IMR-90 (cell line): ENCODE results near the gene MAP6. TPM values are rescaled to one million over a fixed set of nuclear protein-coding genes. Genes with fewer than 3 reads are reported as not detected.

Experiments
- ATAC-seq: fragments of 200-7000 bp; cut with Tn5 transposase; 2 replicates; pipeline ENCODE4 v1.9.1; 2020; ENCODE audit warnings: low read depth, mild to moderate bottlenecking, moderate library complexity
- BruUV-seq: library from RNA; stranded (reverse); fragments of 400-500 nt; replicated peaks from 2 replicates; lab custom pipeline; 2021; lab: Mats Ljungman, UMichigan
- CTCF ChIA-PET: fragments of 300-600 bp; formaldehyde crosslinking; extraction: SDS; loops from one replicate; lab custom pipeline; 2021; ENCODE audit warnings: antibody characterized with exemption; lab: Yijun Ruan, JAX
- POLR2A ChIA-PET: fragments of 300-600 bp; sonication (Branson Sonifier 250); formaldehyde crosslinking; loops from one replicate; lab custom pipeline; 2022; ENCODE audit warnings: antibody characterized with exemption; ENCODE audit not compliant: unreplicated experiment; lab: Charles Lee
- DNase-seq: peaks from one replicate; pipeline ENCODE4 v3.0.0; 2013
- H2AFZ ChIP-seq: replicated peaks from 2 replicates; pipeline ENCODE3; 2013; ENCODE audit warnings: low read length, mild to moderate bottlenecking; ENCODE audit not compliant: poor library complexity
- H2AK5ac ChIP-seq: 2 replicates; pipeline ENCODE4 v1.6.1; 2013; ENCODE audit warnings: low read depth, low read length, inconsistent platforms
- H2AK9ac ChIP-seq: replicated peaks from 2 replicates; pipeline ENCODE3; 2013; ENCODE audit warnings: mild to moderate bottlenecking, low read depth, low read length, moderate library complexity; ENCODE audit not compliant: poor library complexity
- H2BK120ac ChIP-seq: 2 replicates; pipeline ENCODE4 v1.6.1; 2013; ENCODE audit warnings: low read depth, low read length, inconsistent platforms
- H2BK15ac ChIP-seq: 3 replicates; pipeline ENCODE4 v1.6.1; 2013; ENCODE audit warnings: low read depth, low read length, inconsistent platforms
- H2BK20ac ChIP-seq: 2 replicates; pipeline ENCODE4 v1.6.1; 2013; ENCODE audit warnings: low read depth, mild to moderate bottlenecking, inconsistent platforms, low read length, moderate library complexity
- H2BK5ac ChIP-seq: 2 replicates; pipeline ENCODE4 v1.6.1; 2013; ENCODE audit warnings: mild to moderate bottlenecking, low read depth, low read length, inconsistent platforms; ENCODE audit not compliant: poor library complexity, severe bottlenecking
- H3K14ac ChIP-seq: replicated peaks from 2 replicates; pipeline ENCODE4 v1.6.1; 2013; ENCODE audit warnings: low read depth, low read length, inconsistent platforms
- H3K18ac ChIP-seq: 2 replicates; pipeline ENCODE4 v1.6.1; 2013; ENCODE audit warnings: low read depth, low read length, control low read depth
- H3K23ac ChIP-seq: 2 replicates; pipeline ENCODE4 v1.6.1; 2013; ENCODE audit warnings: low read depth, low read length, inconsistent platforms
- H3K27ac ChIP-seq: 2 replicates; pipeline ENCODE4 v1.5.1; 2013; ENCODE audit warnings: mild to moderate bottlenecking, control low read depth, low read length; ENCODE audit not compliant: insufficient read depth
- H3K27me3 ChIP-seq: 2 replicates; pipeline ENCODE4 v1.6.1; 2013; ENCODE audit warnings: low read length; ENCODE audit not compliant: control insufficient read depth, insufficient read depth
- H3K36me3 ChIP-seq: 2 replicates; pipeline ENCODE4 v1.6.1; 2013; ENCODE audit warnings: low read length, mixed read lengths; ENCODE audit not compliant: control insufficient read depth, insufficient read depth
- H3K4ac ChIP-seq: 2 replicates; pipeline ENCODE4 v1.6.1; 2013; ENCODE audit warnings: low read depth, low read length, inconsistent platforms
- H3K4me1 ChIP-seq: 2 replicates; pipeline ENCODE4 v1.6.1; 2013; ENCODE audit warnings: low read length, mixed read lengths; ENCODE audit not compliant: control insufficient read depth, insufficient read depth
- H3K4me2 ChIP-seq: 2 replicates; pipeline ENCODE4 v1.6.1; 2013; ENCODE audit warnings: low read depth, mild to moderate bottlenecking, control low read depth, low read length, moderate library complexity
- H3K4me3 ChIP-seq: 2 replicates; pipeline ENCODE4 v1.5.1; 2013; ENCODE audit warnings: low read depth, mild to moderate bottlenecking, control low read depth, low read length, moderate library complexity; ENCODE audit not compliant: insufficient read depth
- H3K56ac ChIP-seq: 2 replicates; pipeline ENCODE4 v1.6.1; 2013; ENCODE audit warnings: low read length, inconsistent platforms; ENCODE audit not compliant: insufficient read depth; ENCODE audit errors: extremely low read depth
- H3K79me1 ChIP-seq, 2 experiments: 2 replicates each; pipeline ENCODE4 v1.6.1; 2013; ENCODE audit warnings: low read length in 2 of 2, inconsistent platforms in 1 of 2, low read depth in 1 of 2
- H3K9ac ChIP-seq: 2 replicates; pipeline ENCODE4 v1.6.1; 2013; ENCODE audit warnings: low read depth, low read length, control low read depth
- H3K9me1 ChIP-seq: 2 replicates; pipeline ENCODE4 v1.6.1; 2013; ENCODE audit warnings: low read length, inconsistent platforms; ENCODE audit not compliant: insufficient read depth
- H3K9me3 ChIP-seq: 2 replicates; pipeline ENCODE4 v1.6.1; 2013; ENCODE audit warnings: low read length; ENCODE audit not compliant: control insufficient read depth, insufficient read depth
- H4K20me1 ChIP-seq: 2 replicates; pipeline ENCODE4 v1.6.1; 2013; ENCODE audit warnings: low read length, inconsistent platforms; ENCODE audit not compliant: insufficient read depth
- H4K5ac ChIP-seq: 2 replicates; pipeline ENCODE4 v1.6.1; 2013; ENCODE audit warnings: mild to moderate bottlenecking, low read depth, low read length, control low read depth
- H4K8ac ChIP-seq, 2 experiments: 2 replicates each; pipeline ENCODE4 v1.6.1; 2013; ENCODE audit warnings: low read depth in 2 of 2, low read length in 2 of 2, control low read depth in 1 of 2, inconsistent platforms in 1 of 2
- H4K91ac ChIP-seq: 2 replicates; pipeline ENCODE4 v1.6.1; 2013; ENCODE audit warnings: low read depth, low read length, inconsistent platforms; ENCODE audit not compliant: insufficient read depth
- CEBPB ChIP-seq: IDR thresholded peaks from 2 replicates; pipeline ENCODE4 v1.6.1; 2012; ENCODE audit warnings: low read depth, low read length, improper control_type of control experiment
- CHD1 ChIP-seq: IDR thresholded peaks from 2 replicates; pipeline ENCODE4 v1.6.1; 2012; ENCODE audit warnings: low read depth, low read length, improper control_type of control experiment
- CTCF ChIP-seq: conservative IDR thresholded peaks from 2 replicates; pipeline ENCODE4 v1.5.1; 2012; ENCODE audit warnings: mild to moderate bottlenecking, low read depth, low read length, improper control_type of control experiment
- ELK1 ChIP-seq: fragments of 150-350 bp; IDR thresholded peaks from 2 replicates; pipeline ENCODE4 v1.6.1; 2016; ENCODE audit warnings: low read depth, mild to moderate bottlenecking, low read length, moderate library complexity, borderline replicate concordance
- MAFK ChIP-seq: IDR thresholded peaks from 2 replicates; pipeline ENCODE4 v1.6.1; 2012; ENCODE audit warnings: low read depth, low read length, improper control_type of control experiment
- MXI1 ChIP-seq: IDR thresholded peaks from 2 replicates; pipeline ENCODE4 v1.6.1; 2012; ENCODE audit warnings: low read depth, mild to moderate bottlenecking, low read length, moderate library complexity, borderline replicate concordance
- NFE2L2 ChIP-seq: fragments of 150-350 bp; IDR thresholded peaks from 2 replicates; pipeline ENCODE4 v1.6.1; 2016; ENCODE audit warnings: low read depth, mild to moderate bottlenecking, low read length
- POLR2A ChIP-seq: IDR thresholded peaks from 2 replicates; pipeline ENCODE4 v1.6.1; 2012; ENCODE audit warnings: mild to moderate bottlenecking, low read depth, low read length
- RAD21 ChIP-seq: IDR thresholded peaks from 2 replicates; pipeline ENCODE4 v1.6.1; 2012; ENCODE audit warnings: low read length, improper control_type of control experiment
- RCOR1 ChIP-seq: IDR thresholded peaks from 2 replicates; pipeline ENCODE4 v1.6.1; 2012; ENCODE audit warnings: mild to moderate bottlenecking, low read length, improper control_type of control experiment; ENCODE audit not compliant: insufficient replicate concordance
- RFX5 ChIP-seq: IDR thresholded peaks from 2 replicates; pipeline ENCODE4 v1.8.0; 2012; ENCODE audit warnings: low read depth, mild to moderate bottlenecking, low read length, moderate library complexity
- SMC3 ChIP-seq: fragments of 150-350 bp; IDR thresholded peaks from 2 replicates; pipeline ENCODE4 v1.6.1; 2016; ENCODE audit warnings: low read depth, mild to moderate bottlenecking, antibody characterized with exemption, low read length, moderate library complexity
- USF2 ChIP-seq: fragments of 150-350 bp; IDR thresholded peaks from 2 replicates; pipeline ENCODE4 v1.6.1; 2017; ENCODE audit warnings: mild to moderate bottlenecking, antibody characterized with exemption, low read length, low read depth
- WGBS, 2 experiments: methylation state at CpG; one replicate each; pipeline versions ENCODE4 v1.1.5 to v1.1.7; 2013; ENCODE audit warnings: missing lambda C conversion rate in 2 of 2; ENCODE audit not compliant: insufficient read length in 1 of 2; ENCODE audit errors: extremely low coverage in 2 of 2; 5-methylcytosine and 5-hydroxymethylcytosine counted together
- dilution Hi-C: fragments of 300-500 bp; cut with HindIII; formaldehyde crosslinking; loops from one replicate; pipeline ENCODE4 v1.14.3; 2018; ENCODE audit warnings: low sequenced_read_pairs; ENCODE audit not compliant: unreplicated experiment
- in situ Hi-C: fragments of 300-500 bp; cut with MboI; formaldehyde crosslinking; loops from 3 replicates; pipeline ENCODE4 v1.14.3; 2019; ENCODE audit warnings: low sequenced_read_pairs, inconsistent platforms, mixed read lengths
- intact Hi-C: fragments of 100-400 bp; cut with micrococcal nuclease; formaldehyde crosslinking; loops from 2 replicates; pipeline ENCODE4 v1.10.0; 2022
- polyA plus RNA-seq, 3 experiments: library from polyadenylated mRNA; depleted of rRNA; stranded (reverse); fragments of >200 nt; gene quantifications; 2 replicates each; pipeline ENCODE4 v1.2.3, GENCODE V29; 2012; ENCODE audit warnings: low replicate concordance in 1 of 3
- total RNA-seq: library from RNA; depleted of rRNA; stranded (reverse); fragments of >200 nt; gene quantifications from 2 replicates; pipeline ENCODE4 v1.2.3, GENCODE V29; 2012

MAP6 gene
- total and polyA plus RNA-seq, 2 of the 4 experiments (the other 2 are of a cell fraction), result 3.0 to 3.4 TPM

GRCh38 chr11:75557666-75558494 lies 111.0 kb downstream of the MAP6 start (continued):
- TF ChIP-seq MXI1 (peak; percentile 59; the same call in 1 of the 2 replicates), RFX5 (no peak), SMC3 (no peak)

DNA sequence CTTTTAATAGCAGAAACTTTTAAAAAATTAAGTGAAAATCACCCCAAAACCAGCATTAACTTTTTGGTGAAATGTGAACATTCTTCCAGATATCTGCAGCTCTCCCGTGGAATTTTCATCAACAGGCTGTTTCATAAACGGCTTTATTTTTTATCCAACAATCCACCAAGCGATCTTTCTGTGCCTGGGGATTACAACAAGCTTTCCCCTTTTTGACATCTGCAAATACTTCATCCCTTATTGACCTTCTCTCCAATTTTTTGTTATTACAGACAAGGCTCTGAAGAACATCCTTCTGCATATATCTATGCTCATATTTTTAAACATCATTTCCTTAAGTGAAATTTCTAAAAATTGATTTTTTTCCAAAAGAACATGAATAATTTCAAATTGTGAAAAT lies 112.6 kb downstream of the MAP6 start:
- WGBS, 2 experiments, result 100% methylated on average over 1 of the region's 3 CpGs; no CpG with 5 or more reads in 1 of the 2 experiments
- in situ Hi-C loops (no loop called here), intact Hi-C loops (no loop called here), dilution Hi-C loops (no loop called here)
- ChIA-PET CTCF (no interaction called here), POLR2A (no interaction called here)
- H2BK20ac ChIP-seq, result no peak overlapping the region
- H3K9ac ChIP-seq, result no peak overlapping the region
- H4K5ac ChIP-seq, result no peak overlapping the region
- no peak overlapping the region for H2AK5ac ChIP-seq
- H3K36me3 ChIP-seq, result no peaks in the 10 kb centered on the region
- H3K27me3 ChIP-seq, result no peaks in the 10 kb centered on the region
- DNase-seq (no peak), ATAC-seq (no peak)
- no peak overlapping the region for H2AFZ ChIP-seq
- no peaks in the 10 kb centered on the region for H3K9me3 ChIP-seq
- H2AK9ac ChIP-seq, result no peak overlapping the region
- no peak overlapping the region for H3K4ac ChIP-seq
- H3K56ac ChIP-seq, result no peak overlapping the region
- H3K4me2 ChIP-seq, result no peak overlapping the region
- peaks cover 13 to 57% of the 10 kb centered on the region in 2 experiments for H3K79me1 ChIP-seq
- H3K4me3 ChIP-seq, result no peak overlapping the region
- no peak overlapping the region for H2BK5ac ChIP-seq
- H3K18ac ChIP-seq, result no peak overlapping the region
- H3K9me1 ChIP-seq, result peaks cover 41% of the 10 kb centered on the region
- no peak overlapping the region for H2BK120ac ChIP-seq
- no peak overlapping the region for H3K27ac ChIP-seq
- H4K91ac ChIP-seq, result no peak overlapping the region
- peaks cover 47% of the 10 kb centered on the region for H3K4me1 ChIP-seq
- BruUV-seq, result no TSS peak
- no peak overlapping the region for H3K23ac ChIP-seq
- no peaks in the 10 kb centered on the region for H4K20me1 ChIP-seq
- no peak overlapping the region for H4K8ac ChIP-seq
- H2BK15ac ChIP-seq, result no peak overlapping the region; the same call in 2 of the 3 replicates
- H3K14ac ChIP-seq, result no peak overlapping the region
- TF ChIP-seq MAFK (no peak), CTCF (no peak), NFE2L2 (no peak), RCOR1 (no peak), CHD1 (no peak), CEBPB (no peak), RFX5 (no peak), RAD21 (no peak), ELK1 (no peak), USF2 (no peak), POLR2A (no peak)
